Middle frontal gyrus (tissue), 1 donor: ENCODE results near the gene SYTL2.

Source experiments
- DNase-seq: peaks from one replicate; pipeline ENCODE4 v3.0.0-alpha.2; 2015; ENCODE audit warnings: low spot score; ENCODE audit errors: extremely low spot score

SYTL2 gene

DNA sequence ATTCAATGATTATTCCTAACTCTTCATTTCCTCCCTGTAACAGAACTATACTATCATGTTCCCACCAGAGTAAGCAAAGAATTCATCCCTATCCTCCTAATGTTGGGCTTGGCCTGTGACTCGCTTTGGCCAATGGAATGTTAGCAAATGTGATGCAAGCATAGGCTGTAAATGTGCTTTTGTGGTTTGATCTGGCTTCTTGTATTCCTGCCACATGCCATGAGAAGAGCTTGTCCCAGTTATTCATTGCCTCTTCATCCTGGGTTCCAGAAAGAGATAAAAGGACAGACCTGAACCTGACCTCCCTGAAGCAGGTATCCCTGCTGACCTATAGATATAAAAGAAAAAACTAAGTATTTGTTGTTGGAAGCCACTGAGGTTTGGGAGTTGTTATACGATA is 51.0 kb downstream of the SYTL2 start:
- no peak for DNase-seq

DNA sequence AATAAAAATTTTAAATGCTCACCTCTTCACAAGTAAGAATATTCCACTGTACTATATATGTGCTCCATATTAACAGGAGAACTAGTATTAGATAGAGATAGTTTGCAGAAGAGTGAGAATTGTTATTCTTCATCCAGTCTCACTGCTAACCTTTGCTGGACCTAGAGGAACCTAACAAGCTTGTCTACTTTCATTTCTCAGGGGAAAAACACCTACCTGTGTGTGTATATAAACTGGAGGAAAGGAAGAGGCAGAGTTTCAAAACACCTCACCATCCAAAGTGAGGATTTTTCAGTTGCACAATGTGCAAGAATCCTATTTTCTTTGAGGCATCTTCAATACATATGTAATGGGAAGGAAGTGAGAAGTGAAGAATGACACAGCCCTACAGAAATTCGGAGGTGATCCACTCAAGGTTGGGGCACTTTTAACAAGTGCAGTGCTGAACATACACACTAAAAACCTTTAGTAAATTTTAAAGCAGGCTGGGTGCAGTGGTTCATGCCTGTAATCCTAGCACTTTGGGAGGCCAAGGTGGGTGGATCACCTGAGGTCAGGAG is 52.4 kb downstream of the SYTL2 start:
- no peak for DNase-seq

DNA sequence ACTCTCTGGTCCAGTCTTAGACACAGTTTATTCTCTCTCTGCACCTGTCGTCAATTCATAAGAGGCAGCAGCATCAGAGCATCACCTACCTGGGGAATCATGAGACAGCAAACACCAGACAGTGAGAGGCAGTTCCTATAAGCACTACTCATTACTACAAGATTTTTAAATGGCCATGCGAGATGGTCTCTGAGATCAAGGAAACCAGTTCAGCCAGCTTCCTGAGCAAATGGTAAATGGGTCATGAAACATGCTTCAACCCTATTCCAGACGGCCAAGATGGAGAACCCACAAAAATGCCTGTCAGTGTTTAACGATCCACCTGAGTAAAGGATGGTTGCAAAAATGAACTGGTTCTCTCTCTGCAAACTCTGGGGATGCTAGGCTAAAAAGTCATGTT is 52.9 kb downstream of the SYTL2 start:
- DNase-seq = no peak

DNA sequence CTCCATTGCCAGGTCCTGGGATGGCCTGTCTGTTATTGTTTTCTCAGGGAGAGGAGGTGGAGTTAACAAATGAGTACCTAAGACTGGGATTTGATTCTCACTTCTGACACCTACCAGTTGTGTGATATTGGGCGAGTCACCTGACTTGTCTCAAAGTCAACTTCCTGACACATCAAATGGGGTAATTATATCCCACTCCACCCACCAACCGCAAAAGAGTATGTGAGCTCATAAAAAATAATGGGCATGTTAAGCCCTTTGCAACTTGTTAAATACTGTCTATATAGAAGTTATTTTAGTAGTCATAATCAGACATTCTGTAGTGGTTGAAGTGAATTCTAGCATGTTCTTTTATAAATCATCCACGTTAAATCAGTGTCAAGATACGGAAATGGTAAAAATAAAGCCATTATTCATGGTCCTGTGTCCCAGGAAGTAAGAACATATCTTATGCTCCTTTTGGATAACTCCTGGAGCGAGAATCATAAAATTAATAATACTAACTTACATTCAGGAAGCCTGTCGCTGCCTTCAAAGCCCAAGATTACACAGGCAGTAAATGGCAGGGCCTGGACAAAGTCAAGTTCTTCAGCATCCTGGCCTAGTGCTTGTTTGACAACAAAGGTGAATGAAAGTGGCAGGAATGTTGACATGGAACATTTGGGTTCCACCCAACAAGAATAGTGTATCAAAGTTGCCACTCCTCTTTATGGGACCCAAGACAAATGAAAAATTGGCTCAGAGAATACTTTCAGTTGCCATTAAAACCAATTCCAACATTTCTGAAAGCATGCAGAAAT is 54.3 kb downstream of the SYTL2 start:
- DNase-seq = no peak

DNA sequence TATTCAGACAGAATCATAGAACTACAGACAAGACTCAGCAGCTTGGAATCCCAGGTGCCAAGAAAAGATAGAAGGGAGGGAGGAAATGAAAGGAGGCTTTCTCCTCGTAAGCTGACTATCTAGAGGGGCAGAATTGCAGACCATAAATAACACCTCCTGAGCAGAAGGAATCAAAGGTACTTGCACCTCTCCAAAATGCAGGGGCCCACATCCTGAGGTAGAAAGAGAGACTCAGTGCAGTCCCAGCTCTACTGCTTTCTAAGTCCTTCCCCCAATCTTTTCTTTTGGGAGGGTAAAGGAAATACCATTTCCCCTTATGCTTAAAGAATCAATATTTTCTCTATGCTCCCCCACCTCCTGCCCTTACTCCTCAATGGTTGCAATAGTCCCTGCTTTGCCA is 55.2 kb downstream of the SYTL2 start:
- no peak for DNase-seq

DNA sequence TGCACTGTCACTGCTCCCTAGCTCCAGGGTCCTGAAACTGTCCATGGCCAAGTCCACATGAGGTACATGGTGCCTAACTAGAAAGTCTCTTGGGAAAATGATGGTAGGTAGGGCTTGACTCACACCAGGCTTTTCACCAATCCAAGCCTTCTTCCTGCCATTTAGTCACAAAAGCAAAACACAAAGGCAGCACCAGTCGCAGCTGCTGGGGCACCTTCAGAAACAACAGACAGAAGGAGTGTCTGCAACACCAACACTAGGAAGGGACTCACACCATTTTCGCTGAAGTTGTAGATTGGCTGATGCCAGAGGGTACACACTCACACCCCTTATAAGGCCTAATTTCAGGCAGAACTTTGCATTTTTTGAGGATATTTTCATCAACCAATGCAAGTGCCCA is 55.7 kb downstream of the SYTL2 start:
- no peak for DNase-seq

DNA sequence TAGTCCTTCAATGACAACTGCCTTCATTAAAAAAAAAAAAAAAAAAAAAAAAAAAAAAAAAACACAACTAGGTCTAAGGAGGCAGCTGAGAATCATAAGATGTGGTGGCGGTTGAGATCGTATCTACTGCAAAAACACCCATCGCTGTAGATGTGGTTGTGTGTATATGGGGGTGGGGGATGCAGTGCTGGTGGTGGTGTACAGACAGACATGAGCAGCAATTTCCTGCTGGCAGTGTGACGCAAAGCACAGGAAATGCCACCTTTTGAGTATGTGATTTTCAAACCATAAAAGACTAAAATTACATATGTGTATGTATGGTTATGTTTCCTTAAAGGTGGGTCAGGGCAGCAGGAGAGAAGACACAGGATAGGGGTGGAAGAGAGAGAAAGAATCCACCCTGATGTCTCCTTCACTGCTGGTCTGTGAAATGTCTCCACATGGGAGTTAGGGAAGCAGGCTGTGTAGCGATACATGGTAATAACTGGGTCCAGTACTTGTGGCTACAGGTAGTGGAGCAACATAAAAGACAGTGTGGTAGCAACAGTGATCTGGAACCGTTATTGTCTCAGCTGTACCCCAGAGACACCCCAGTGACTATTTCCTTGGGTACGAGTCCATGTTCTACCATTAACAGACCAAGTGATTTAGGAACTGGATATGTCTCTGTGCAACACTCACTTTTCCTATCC is 57.9 kb downstream of the SYTL2 start:
- no peak for DNase-seq

DNA sequence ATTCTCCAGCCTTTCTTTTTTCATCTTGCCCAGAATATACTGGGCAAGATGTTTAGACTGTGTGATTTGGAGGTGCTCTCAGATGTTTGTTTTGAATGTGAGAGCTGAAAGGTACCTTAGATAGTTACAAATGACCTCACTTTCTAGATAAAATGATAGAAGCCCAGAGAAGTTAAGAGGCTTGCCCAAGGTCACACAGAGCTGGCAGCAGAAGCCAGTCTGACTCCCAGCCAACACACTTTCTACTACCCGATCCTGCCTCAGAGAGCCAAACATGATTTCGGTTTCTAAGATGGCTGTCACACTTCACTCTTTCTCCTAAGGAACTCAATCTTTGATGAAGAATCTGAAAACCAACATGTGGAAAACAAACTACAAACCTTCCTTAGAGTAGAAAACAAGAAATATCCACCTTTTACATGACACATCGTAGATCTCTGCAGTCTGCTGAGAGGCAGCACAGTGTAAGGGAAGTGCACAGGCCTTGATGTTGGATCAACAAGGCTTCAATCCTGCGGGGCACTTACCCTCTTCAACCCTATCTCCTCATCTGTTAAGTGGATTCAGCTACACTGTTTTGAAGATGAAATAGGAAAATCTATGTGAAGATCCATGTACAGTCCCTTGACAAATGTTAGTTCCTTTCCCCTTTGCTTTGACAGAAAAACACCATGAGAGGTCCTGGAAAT is 58.6 kb downstream of the SYTL2 start:
- DNase-seq = no peak

DNA sequence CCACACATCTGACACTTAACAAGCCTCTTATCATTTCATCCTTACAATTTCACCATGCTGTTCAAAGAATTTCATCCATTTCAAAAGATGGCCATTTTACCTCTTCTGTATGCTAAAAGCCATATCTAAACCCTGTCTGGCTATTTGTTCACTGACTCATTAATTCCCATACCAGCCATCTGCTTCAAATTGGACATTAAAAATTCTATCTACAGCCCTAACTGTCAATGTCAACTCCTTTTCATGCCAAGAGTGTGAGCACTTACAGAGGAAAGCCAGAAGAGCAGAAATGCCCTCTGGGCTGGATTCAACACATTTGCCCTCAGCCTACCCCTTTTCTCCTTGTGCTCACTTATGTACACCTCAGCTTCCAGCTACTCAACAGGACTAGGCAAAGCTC is 59.2 kb downstream of the SYTL2 start:
- no peak for DNase-seq

DNA sequence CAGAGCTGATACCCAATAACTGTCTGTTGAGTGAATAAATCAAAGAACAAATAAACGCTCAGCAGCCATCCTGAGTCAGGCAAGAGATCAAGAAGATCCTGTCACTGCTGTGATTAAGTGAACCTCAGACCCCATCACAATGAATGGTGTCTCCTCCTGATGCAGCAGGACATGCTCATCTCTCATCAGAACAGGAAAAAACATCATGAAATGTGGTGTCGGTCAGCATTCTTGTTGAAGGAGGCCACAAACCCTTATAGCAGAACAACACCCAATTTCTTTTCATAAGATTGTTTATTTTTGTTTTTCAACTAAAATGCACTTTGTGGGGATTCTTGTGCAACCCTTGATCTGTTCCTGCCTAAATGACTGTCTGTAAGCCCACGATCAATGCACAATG is 60.3 kb downstream of the SYTL2 start:
- DNase-seq = no peak

DNA sequence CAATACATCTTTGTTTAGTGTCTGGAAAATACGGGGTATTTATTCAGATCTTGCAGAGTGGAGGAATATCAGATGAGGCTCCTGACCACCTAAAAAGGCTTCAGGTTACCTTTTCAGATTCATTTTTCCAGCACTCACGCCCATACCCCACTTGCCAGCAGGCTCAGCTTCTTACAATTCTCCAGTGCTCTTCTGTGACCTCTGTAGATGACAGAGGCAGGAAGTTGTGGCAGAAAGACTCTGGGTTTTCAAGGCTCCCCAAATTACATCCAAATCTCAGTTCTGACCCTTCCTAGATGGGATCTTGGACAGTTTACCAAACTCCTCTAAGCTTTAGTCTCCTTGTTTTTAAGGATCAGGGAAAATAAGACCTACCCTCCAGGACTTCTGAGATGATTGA is 61.1 kb downstream of the SYTL2 start:
- DNase-seq = no peak

DNA sequence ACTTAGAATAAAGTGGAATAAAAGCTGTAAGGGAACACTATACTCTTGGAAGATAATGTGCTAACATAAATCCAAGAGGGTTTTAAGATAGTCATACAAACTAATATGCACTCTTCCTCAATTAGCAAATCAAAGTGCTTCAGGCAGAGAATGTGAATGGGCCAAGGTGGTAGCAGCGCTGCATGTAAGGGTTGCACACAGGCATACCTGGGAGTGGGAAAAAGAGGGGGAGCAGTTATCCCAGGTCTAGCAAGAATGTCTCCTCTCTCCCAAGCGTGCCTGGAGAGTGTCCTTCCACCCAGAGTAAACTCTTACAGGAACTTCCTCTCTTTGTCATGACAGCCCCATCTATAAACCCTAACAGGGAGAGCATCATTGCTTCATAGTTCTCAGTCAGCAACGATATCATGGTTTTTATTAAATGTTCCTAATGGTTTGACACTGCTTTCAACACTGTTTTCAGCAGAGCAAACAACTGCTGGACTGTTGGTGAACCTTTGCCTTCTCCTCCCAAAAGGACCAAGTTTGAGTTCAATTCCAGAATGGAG is 61.6 kb downstream of the SYTL2 start:
- no peak for DNase-seq

DNA sequence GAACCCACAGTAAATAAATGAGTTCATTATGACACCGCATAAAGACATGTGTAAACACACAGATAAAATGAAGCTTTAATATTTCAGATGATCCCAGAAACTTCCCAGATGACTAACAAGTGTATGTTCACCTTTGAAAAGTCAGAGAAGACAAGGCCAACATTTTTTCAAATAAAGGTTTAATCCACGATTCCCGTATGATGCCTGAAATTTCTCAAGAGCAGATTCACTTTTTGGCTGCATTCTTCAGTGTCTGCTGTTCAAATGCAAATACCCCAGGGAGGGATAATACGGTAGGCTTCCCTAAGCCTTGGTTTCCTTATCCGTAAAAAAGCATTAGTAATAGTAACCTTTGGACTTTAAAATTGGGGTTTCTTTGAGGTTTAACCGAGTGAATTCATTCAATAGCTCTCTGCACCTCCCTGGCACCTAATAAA is 62.5 kb downstream of the SYTL2 start:
- DNase-seq = no peak

DNA sequence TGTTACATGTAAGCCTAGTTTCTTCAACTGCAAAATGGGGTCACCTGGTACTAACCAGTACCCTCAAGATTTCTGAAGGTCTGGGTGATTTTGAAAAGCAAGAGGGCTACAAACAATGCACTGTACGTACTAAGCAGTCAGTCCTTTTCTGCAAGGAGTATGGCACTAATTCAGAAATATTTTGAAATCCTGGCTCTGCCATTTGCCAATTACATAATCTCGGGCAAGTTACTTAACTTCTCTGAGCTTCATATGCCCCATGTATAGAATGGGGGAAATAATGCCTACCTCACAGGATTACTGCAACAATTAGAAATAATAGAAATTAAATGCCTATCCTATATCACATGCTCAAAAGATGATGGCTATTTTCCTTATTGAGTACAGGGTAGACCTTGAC is 64.3 kb downstream of the SYTL2 start:
- DNase-seq = no peak

DNA sequence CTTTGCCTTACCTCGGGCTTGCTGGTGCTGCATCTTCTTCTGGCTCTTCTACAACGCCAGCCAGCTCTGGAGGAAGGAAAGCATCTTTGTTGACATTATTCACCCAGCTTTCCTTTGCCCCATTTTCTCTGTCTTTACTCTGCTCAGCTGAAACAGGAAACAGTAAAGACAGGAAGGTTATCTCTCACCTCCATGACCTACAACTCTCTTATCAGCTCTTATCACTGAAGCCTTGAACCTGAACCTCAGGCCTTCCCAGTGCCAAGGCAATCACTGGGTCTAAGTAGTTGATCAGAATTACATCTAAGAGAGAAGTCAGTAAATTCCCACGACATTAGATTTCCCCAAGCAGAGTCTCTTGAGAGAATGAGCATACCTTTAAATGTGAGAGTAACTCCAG is 65.3 kb downstream of the SYTL2 start:
- DNase-seq = no peak

DNA sequence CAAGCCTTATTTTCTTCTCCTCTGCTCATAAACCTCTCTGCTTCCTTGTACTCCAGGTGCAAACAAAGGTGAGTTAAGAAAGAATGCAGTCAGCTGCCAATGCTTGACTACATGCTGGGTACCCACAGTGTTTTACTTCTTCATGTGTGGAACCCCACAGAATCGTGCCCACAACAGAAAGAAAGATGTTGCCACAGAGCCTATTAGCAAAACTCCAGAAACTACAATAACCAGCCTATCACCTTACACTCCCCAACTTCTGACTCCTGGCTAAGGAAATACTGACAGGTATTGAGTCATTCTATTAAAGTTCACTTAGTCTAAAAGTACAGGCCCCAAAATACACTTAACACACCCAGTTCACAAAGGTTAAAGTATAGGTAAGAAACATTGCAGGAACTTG is 68.1 kb downstream of the SYTL2 start:
- no peak for DNase-seq

DNA sequence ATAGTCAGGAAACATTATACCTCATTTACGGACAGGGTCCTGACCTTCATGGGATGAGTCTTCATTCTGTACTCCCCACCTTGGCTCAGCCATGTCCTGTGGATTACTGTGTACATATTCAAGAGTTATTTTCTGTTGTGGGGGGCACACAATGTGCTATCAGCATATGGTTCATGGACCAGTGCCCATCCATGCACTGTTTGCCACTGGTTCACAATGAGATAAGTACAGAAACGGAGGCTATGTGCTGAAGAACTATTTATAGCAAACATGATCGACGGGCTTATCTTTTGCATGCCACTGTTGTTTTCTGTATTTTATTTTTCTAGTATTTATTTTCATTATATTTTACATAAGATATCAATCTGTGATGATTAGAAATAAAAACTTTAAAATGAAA is 68.6 kb downstream of the SYTL2 start:
- DNase-seq = no peak

DNA sequence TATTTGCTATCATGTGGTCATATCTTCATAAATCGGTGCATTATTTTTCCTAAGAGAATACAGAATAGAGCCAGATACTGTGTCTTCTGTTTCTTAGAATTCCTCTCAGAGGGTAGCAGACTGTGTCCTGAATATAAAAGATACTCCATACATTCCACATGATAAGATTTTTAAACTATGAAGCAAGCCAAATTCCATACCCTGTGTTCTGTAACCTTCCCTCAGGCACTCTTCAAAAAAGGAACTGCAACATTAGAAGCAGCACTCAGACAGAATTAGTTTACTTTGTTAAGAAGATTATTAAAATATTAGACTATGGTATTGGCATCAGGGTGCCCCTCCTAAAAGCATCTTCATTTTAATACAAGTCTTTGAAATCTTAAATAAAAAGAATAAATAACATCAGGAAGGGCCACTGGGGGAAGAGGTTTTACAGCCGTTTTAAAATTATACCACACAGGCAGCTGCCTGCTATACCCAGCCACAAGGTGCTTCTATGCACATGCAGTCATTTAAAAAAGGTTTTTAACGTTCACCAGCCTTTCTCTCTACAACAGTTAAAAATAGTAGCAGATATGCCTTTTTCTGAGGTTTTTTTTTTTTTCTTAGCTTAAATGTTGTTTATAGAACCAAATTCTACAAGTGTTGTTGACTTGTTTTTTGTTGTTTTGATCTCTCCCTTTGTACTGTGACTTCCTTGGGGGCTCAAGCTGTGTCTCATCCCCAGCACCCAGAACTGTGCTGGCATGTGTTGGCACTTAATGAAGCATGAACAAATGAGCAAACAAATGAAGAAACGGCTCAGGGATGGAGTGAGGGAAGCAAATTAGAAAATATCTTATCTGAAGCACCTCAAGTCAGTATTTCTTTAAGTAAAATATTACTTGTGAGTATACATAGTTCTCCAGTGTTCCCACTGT is 70.2 kb downstream of the SYTL2 start:
- DNase-seq = no peak

DNA sequence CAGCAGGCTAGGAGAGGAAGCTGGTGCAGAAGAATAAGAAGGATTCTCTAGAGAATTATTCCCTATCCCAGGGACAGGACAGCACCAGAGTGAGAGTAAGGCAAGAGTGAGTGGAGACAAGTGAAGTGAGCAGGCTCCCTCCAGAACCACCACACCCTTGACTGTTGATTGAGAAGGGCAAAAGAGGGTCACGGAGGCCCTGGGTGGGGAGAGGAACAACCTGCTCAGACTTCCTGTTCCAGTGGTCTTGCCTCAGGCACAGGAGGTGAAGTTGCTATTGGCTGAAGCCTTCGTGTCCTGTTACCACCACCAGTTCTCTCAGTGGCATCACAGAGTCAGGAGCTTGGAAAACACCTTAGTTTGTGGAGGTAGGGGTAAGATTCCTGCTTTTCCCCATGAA is 73.2 kb downstream of the SYTL2 start:
- DNase-seq = no peak

DNA sequence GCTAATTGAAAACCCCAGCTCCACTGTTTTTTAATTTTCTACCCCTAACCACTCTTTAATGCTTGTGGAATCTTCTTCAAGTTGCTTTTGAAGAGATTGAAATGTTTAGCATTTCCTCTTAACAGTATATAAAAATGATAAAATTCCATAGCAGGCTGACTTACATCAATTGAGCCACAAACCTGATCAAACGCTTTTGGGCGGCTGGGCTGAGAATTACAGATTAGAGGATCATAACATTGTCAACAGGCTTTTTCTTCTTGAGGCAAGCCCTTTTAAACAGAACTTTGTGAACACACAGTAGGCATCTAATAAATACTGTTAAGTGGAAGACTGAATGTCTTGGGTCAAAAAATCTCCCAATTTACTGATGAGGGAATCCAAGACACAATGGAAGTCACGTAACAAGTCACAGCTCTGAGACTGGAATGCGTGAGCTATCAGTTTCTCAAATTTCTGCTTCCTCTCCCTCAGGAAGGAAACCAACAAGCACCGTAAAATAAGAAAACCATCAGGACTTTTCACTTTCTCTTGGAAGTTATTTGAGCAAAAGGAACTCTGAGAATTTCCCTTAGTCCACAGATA is 75.0 kb downstream of the SYTL2 start:
- DNase-seq = no peak
